ENCODE results near the gene BACE1. TPM values are rescaled to one million over a fixed set of nuclear protein-coding genes. Genes with fewer than 3 reads are reported as not detected.

Gene BACE1
- total and polyA plus RNA-seq, 2 of the 13 experiments (the other 11 are each of a cell fraction or from before 2014, with no cell fraction given), result 7.5 to 17.9 TPM

DNA sequence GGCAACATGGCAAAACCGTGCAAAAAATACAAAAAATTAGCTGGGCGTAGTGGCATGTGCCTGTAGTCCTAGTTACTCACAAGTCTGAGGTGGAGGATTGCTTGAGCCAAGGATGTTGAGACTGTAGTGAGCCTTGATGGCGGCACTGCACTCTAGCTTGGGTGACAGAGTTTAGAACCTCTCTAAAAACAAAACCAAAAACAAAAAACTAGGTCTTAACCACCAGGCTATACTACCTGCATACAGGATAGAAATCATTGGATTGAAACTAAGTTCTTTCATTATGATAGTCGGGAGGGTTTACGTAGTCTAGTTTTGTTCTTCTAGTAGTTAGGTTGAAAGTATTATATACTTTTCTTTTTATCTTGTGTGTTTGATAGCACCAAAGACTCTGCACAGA lies 77.8 kb downstream of the BACE1 start:
- in situ Hi-C loops (cut with HindIII; ENCODE audit: extremely low pct_ligation_motif_present, low pct_unique_long_range_greater_than_20kb) (no loop called here), intact Hi-C loops (cut with micrococcal nuclease; ENCODE audit: unreplicated experiment) (no loop called here)
- no peaks in the 10 kb centered on the region for H3K27me3 ChIP-seq (ENCODE audit: control insufficient read depth in 1 of 2, insufficient read depth in 2 of 2, low read length in 2 of 2)
- no peak for FAIRE-seq
- ATAC-seq, result no peak
- H3K9ac ChIP-seq (ENCODE audit: insufficient read depth, low read depth, low read length), result no peak overlapping the region
- no peak overlapping the region for H2AFZ ChIP-seq (ENCODE audit: low read length)
- peaks cover 6% of the 10 kb centered on the region for H3K79me2 ChIP-seq (ENCODE audit: insufficient read depth, low read length)
- H4K20me1 ChIP-seq (ENCODE audit: insufficient read depth, low read length), result no peaks in the 10 kb centered on the region
- H3K4me2 ChIP-seq (ENCODE audit: low read depth, low read length), result no peak overlapping the region
- BruUV-seq (replicated peaks), result no TSS peak
- H3K4me1 ChIP-seq (ENCODE audit: insufficient read depth, low read length), result peaks cover 11% of the 10 kb centered on the region
- ChIA-PET CTCF (ENCODE audit: low intra/inter-chr PET ratio, low total read pairs) (no interaction called here), POLR2A (interaction anchor here (0.6 kb wide), 1 partner anchor 167 kb away, joined by 3 read pairs; no protein-coding TSS in a partner anchor)
- H3K27ac ChIP-seq (ENCODE audit: extremely low read length, insufficient read depth, low read length), result no peak overlapping the region
- no peak overlapping the region for H3K4me3 ChIP-seq (replicated peaks in 1 of 3; ENCODE audit: insufficient read depth in 1 of 3, low read depth in 2 of 3, low read length in 3 of 3)
- TF ChIP-seq HNRNPL (IDR thresholded peaks at IDR 0.05; ENCODE audit: low read depth, low read length), result no peak
- TF ChIP-seq, protein P1, sequence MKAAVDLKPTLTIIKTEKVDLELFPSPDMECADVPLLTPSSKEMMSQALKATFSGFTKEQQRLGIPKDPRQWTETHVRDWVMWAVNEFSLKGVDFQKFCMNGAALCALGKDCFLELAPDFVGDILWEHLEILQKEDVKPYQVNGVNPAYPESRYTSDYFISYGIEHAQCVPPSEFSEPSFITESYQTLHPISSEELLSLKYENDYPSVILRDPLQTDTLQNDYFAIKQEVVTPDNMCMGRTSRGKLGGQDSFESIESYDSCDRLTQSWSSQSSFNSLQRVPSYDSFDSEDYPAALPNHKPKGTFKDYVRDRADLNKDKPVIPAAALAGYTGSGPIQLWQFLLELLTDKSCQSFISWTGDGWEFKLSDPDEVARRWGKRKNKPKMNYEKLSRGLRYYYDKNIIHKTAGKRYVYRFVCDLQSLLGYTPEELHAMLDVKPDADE (CRISPR knock-in tag; IDR thresholded peaks at IDR 0.05), result no peak
- TF ChIP-seq ZNF768 (CRISPR knock-in tag; IDR thresholded peaks at IDR 0.05), result no peak
- peaks cover 8 to 24% of the 10 kb centered on the region in 2 experiments; a peak in 4 of 5 replicates for H3K36me3 ChIP-seq (replicated peaks in 1 of 2; ENCODE audit: control insufficient read depth in 1 of 2, insufficient read depth in 2 of 2, low read length in 2 of 2)
- no peaks in the 10 kb centered on the region for H3K9me3 ChIP-seq (ENCODE audit: low read length)
- WGBS (ENCODE audit: low lambda C conversion rate), result 93% methylated on average over 5 of the region's 5 CpGs
- DNase-seq (ENCODE audit: low spot score), result no peak

Small RNA genes lying within 50 kb of the gene (small RNA-seq; reads per million reads assigned to genes)
- 0 reads per million in 3 experiments for gene RF00564 (ENCODE audit: insufficient read depth in 2 of 3, insufficient read length in 3 of 3, low read depth in 2 of 3, low replicate concordance in 1 of 3)

Other genes with a start within 250 kb of the BACE1 start
- 9.8 and 11.3 TPM in 2 replicates for gene SIK3, start 217.8 kb downstream of the BACE1 start, total RNA-seq (2016; rRNA removed; fragmentation: Illumina TruSeq; extraction: Trizol)
- gene SIK3, start 217.8 kb downstream of the BACE1 start, polyA plus RNA-seq (2011; rRNA removed), result 5.7 and 8.0 TPM in 2 replicates
- 104 and 178 TPM in 2 replicates for gene PAFAH1B2, start 172.0 kb downstream of the BACE1 start, total RNA-seq (2016; rRNA removed; fragmentation: Illumina TruSeq; extraction: Trizol)
- 27.0 and 28.8 TPM in 2 replicates for gene PAFAH1B2, start 172.0 kb downstream of the BACE1 start, polyA plus RNA-seq (2011; rRNA removed)
- 6.8 and 11.5 TPM in 2 replicates for gene SIDT2, start 137.5 kb downstream of the BACE1 start, total RNA-seq (2016; rRNA removed; fragmentation: Illumina TruSeq; extraction: Trizol)
- gene SIDT2, start 137.5 kb downstream of the BACE1 start, polyA plus RNA-seq (2011; rRNA removed), result 26.8 and 28.0 TPM in 2 replicates
- gene TAGLN, start 116.9 kb downstream of the BACE1 start, total RNA-seq (2016; rRNA removed; fragmentation: Illumina TruSeq; extraction: Trizol), result 75.4 and 93.7 TPM in 2 replicates
- gene TAGLN, start 116.9 kb downstream of the BACE1 start, polyA plus RNA-seq (2011; rRNA removed), result 12.6 and 14.1 TPM in 2 replicates
- 6.8 and 13.8 TPM in 2 replicates for gene PCSK7, start 84.2 kb downstream of the BACE1 start, total RNA-seq (2016; rRNA removed; fragmentation: Illumina TruSeq; extraction: Trizol)
- gene PCSK7, start 84.2 kb downstream of the BACE1 start, polyA plus RNA-seq (2011; rRNA removed), result 13.4 and 14.4 TPM in 2 replicates
- gene RNF214, start 83.6 kb downstream of the BACE1 start, total RNA-seq (2016; rRNA removed; fragmentation: Illumina TruSeq; extraction: Trizol), result 10.7 and 12.4 TPM in 2 replicates
- gene RNF214, start 83.6 kb downstream of the BACE1 start, polyA plus RNA-seq (2011; rRNA removed), result 12.6 and 12.8 TPM in 2 replicates
- 2.0 and 2.9 TPM in 2 replicates for gene BACE1-AS, start 24.9 kb downstream of the BACE1 start, total RNA-seq (2016; rRNA removed; fragmentation: Illumina TruSeq; extraction: Trizol)
- gene BACE1-AS, start 24.9 kb downstream of the BACE1 start, polyA plus RNA-seq (2011; rRNA removed), result 3.6 and 3.9 TPM in 2 replicates
- gene CEP164, start 11.6 kb upstream of the BACE1 start, total RNA-seq (2016; rRNA removed; fragmentation: Illumina TruSeq; extraction: Trizol), result 9.6 and 15.2 TPM in 2 replicates
- 9.8 and 11.4 TPM in 2 replicates for gene CEP164, start 11.6 kb upstream of the BACE1 start, polyA plus RNA-seq (2011; rRNA removed)